Omental fat pad (tissue), 4 donors: ENCODE results near the gene RYR2. TPM values are rescaled to one million over a fixed set of nuclear protein-coding genes. Genes with fewer than 3 reads are reported as not detected.
"Not testable (repeated sequence)": the region's sequence is repeated elsewhere in the genome, so short reads cannot be mapped to it uniquely, and the experiment has no call there.

Experiments
- ATAC-seq: fragments of 150-250 bp; one replicate; pipeline ENCODE4 v1.9.1; 2016; ENCODE audit warnings: mild to moderate bottlenecking, moderate library complexity; ENCODE audit not compliant: low FRiP score
- DNase-seq: peaks from one replicate; pipeline ENCODE4 v3.0.0-alpha.2; 2019; ENCODE audit warnings: low spot score
- total RNA-seq, 4 donors: library from RNA; depleted of rRNA; stranded (reverse); fragments of >200 nt; gene quantifications; one replicate each; pipeline ENCODE4 v1.1.0, GENCODE V29; 2016
- TF ChIP-seq, protein P1 (sequence below), 3 donors: fragments of 450-650 bp; IDR thresholded peaks; one replicate each; pipeline ENCODE4 v1.5.1; 2016 to 2017; ENCODE audit warnings: antibody characterized with exemption in 3 of 3, mild to moderate bottlenecking in 3 of 3, moderate library complexity in 2 of 3

RYR2 gene
- total RNA-seq, 4 donors from 2014 or later = 0.19 to 2.4 (median 1.2) TPM

DNA sequence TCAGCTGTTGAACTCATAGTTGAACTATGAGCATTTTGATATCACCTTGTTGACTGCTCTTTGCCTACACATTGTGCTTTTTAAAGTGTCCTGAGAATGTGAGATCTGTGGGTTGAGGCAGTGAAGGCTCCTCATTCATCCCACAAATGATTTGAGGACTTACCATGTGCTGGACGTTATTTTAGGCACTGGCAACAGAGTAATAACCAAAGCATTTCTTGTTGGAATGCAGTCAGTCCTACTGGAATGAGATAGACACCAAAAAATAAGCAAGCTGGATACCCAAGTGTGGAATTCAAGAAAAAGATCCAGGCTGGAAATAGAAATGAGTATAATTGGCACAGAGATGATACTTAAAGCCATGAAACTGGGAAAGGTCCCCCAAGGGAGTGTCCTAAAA is 775.3 kb downstream of the RYR2 start:
- no peak for ATAC-seq
- DNase-seq = no peak
- TF ChIP-seq, protein P1, sequence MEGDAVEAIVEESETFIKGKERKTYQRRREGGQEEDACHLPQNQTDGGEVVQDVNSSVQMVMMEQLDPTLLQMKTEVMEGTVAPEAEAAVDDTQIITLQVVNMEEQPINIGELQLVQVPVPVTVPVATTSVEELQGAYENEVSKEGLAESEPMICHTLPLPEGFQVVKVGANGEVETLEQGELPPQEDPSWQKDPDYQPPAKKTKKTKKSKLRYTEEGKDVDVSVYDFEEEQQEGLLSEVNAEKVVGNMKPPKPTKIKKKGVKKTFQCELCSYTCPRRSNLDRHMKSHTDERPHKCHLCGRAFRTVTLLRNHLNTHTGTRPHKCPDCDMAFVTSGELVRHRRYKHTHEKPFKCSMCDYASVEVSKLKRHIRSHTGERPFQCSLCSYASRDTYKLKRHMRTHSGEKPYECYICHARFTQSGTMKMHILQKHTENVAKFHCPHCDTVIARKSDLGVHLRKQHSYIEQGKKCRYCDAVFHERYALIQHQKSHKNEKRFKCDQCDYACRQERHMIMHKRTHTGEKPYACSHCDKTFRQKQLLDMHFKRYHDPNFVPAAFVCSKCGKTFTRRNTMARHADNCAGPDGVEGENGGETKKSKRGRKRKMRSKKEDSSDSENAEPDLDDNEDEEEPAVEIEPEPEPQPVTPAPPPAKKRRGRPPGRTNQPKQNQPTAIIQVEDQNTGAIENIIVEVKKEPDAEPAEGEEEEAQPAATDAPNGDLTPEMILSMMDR (IDR thresholded peaks at IDR 0.05) = no peak

GRCh38 chr1:237820634-237821033 is 778.6 kb downstream of the RYR2 start:
- not testable (repeated sequence) for DNase-seq, ATAC-seq

- no peak for ATAC-seq
- TF ChIP-seq, protein P1 (IDR thresholded peaks at IDR 0.05) = no peak
- no peak for DNase-seq
Observed at GRCh38 chr1:237832858-237833257, 790.9 kb downstream of the RYR2 start.

DNA sequence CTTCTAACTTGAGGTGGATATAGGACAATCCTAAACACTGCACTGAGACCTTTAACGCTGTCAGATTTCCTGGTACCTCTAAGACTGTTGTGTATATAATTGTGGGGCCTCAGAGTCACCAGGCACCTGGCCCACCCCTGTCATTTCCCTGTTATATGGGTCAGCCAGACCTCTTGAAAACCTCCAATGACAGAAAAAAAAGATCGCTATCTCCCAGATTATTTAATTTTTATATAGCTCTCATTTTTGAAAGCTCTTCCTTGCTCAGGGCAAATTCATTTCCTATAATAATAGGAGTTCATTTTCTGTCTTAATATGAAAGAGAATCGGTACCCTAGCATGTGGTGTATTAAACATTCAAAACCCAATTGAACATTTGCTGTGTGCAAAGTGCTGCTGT is 792.1 kb downstream of the RYR2 start:
- ATAC-seq (no peak), DNase-seq (no peak)
- TF ChIP-seq, protein P1 (IDR thresholded peaks at IDR 0.05) = no peak

GRCh38 chr1:237834461-237834860 is 792.5 kb downstream of the RYR2 start:
- TF ChIP-seq, protein P1 (IDR thresholded peaks at IDR 0.05) = no peak
- ATAC-seq = no peak

DNA sequence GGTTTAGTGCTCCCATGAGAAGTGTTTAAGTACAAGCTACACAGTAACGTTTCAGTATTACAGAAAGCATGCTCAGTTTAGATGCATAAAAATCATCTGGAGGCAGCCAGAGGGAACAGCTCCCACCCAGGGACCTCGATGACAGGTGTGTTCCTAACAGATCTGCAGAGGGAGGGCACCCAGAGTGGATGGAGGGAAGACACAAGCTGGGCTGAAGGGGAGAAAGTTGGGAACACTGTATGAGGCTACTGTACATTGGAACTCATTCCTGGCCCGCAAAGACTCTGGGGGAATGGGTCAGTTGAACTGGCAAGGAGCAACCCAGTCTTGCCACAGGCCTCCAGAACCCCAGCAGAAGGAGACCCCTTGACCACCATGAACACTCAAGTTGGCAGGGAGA is 796.3 kb downstream of the RYR2 start:
- TF ChIP-seq, protein P1 (IDR thresholded peaks at IDR 0.05) = no peak
- DNase-seq = no peak

More at GRCh38 chr1:237834461-237834860, 792.5 kb downstream of the RYR2 start:
- no peak for DNase-seq

GRCh38 chr1:237838904-237839534 is 797.0 kb downstream of the RYR2 start:
- no peak for DNase-seq
- no peak for ATAC-seq
- TF ChIP-seq, protein P1 (IDR thresholded peaks at IDR 0.05) = no peak

More for the DNA sequence above, 796.3 kb downstream of the RYR2 start:
- no peak for ATAC-seq
